ENCODE data around the gene NEDD8. TPM values are rescaled to one million over a fixed set of nuclear protein-coding genes. Genes with fewer than 3 reads are reported as not detected.

Gene NEDD8
- total RNA-seq, 1 experiment from 2014 or later: 330 TPM

GRCh38 chr14:24280797-24281460 is 48.8 kb upstream of the NEDD8 start:
- Histone ChIP-seq H3K4me1 (ENCODE audit: insufficient read depth, low read length) (peaks cover 7% of the 10 kb centered on the region), H3K9me2 (replicated peaks; ENCODE audit: low read length) (no peaks in the 10 kb centered on the region), H3K27ac (ENCODE audit: low read length) (no peak overlapping the region), H3K9me3 (ENCODE audit: low read length) (no peaks in the 10 kb centered on the region), H3K79me2 (ENCODE audit: low read length) (no peaks in the 10 kb centered on the region), H2AFZ (ENCODE audit: low read length) (no peak overlapping the region), H3K36me3 (ENCODE audit: low read depth, low read length) (no peaks in the 10 kb centered on the region), H4K20me1 (ENCODE audit: low read length) (no peaks in the 10 kb centered on the region), H3K9ac (ENCODE audit: low read length) (no peak overlapping the region), H3K27me3 (ENCODE audit: low read length) (no peaks in the 10 kb centered on the region), H3F3A (ENCODE audit: low read length, unreplicated experiment) (no peaks in the 10 kb centered on the region), H3K4me2 (ENCODE audit: low read length) (no peak overlapping the region), H3K4me3 (ENCODE audit: low read length) (no peak overlapping the region)
- TF ChIP-seq EZH2 (IDR thresholded peaks at IDR 0.05; ENCODE audit: low read length, unreplicated experiment) (no peak), CTCF (conservative IDR thresholded peaks at IDR 0.05; ENCODE audit: low read depth, low read length) (no peak)
- ChIA-PET CTCF (no interaction called here), POLR2A (ENCODE audit: unreplicated experiment) (no interaction called here)
- BruUV-seq (replicated peaks): no TSS peak
- ATAC-seq (no peak), DNase-seq (no peak)
- intact Hi-C loops (cut with micrococcal nuclease): no loop called here

DNA sequence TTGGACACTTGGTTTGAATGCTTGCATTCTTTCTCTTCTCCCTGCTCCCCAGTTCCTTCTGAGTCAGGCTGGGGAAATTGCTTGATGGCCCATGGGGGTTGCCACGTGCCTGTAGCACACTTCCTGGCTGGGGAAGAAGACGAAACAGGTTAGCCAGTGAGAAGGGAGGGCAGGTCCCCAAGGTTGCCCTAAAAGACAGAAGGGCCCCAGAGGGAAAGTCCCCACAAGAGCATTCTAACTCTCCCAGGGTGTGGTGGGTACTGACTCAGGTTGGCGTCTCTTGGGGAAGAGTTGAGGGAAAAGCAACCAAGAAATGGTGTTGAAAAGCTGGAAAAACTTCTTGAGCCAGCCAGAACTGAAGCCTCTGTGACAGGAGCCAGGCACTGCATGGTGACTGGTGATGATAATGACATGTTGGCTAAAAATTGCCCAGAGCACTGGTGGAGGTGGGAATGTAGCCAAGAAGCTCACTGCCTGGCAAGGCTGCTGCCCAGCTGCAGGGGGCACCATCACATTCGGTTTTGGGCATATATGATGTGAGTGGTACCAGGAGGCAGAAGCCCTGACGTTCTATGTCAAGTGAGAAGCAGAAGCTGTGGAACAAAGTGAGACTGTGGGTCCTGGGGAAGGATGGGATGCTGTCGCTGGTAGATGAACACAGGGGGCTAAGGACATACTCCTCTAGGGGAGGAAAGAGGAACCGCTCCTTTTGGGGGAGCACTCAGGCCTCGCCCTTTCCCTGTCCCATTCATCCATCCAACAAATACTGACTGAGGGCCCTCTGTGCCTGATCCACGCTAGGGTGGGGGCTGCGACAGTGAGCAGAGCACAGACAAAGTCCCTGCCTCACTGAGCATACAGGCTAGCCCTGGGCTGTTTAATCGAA is 47.4 kb upstream of the NEDD8 start:
- intact Hi-C loops (cut with micrococcal nuclease): no loop called here
- BruUV-seq (replicated peaks): no TSS peak
- CTCF ChIA-PET: interaction anchor here (0.7 to 1.0 kb wide), 2 partner anchors 17 to 18 kb away, joined by 3 read pairs; no protein-coding TSS in a partner anchor
- peak; percentile 56 for DNase-seq
- H3K9me3 ChIP-seq (ENCODE audit: low read length): no peaks in the 10 kb centered on the region
- H3K27me3 ChIP-seq (ENCODE audit: low read length): no peaks in the 10 kb centered on the region
- no peak overlapping the region for H3K4me3 ChIP-seq (ENCODE audit: low read length)
- H3K4me1 ChIP-seq (ENCODE audit: insufficient read depth, low read length): peaks cover 7% of the 10 kb centered on the region
- no peaks in the 10 kb centered on the region for H3F3A ChIP-seq (ENCODE audit: low read length, unreplicated experiment)
- ATAC-seq: no peak
- TF ChIP-seq EZH2 (IDR thresholded peaks at IDR 0.05; ENCODE audit: low read length, unreplicated experiment): no peak
- peak; percentile 56; the same call in 1 of the 2 replicates for TF ChIP-seq CTCF (conservative IDR thresholded peaks at IDR 0.05; ENCODE audit: low read depth, low read length)
- TF ChIP-seq EZH2phosphoT487 (IDR thresholded peaks at IDR 0.05; ENCODE audit: borderline replicate concordance, low read length): no peak
- H4K20me1 ChIP-seq (ENCODE audit: low read length): no peaks in the 10 kb centered on the region
- no peak overlapping the region for H3K4me2 ChIP-seq (ENCODE audit: low read length)
- POLR2A ChIA-PET (ENCODE audit: unreplicated experiment): interaction anchor here (0.7 kb wide), 1 partner anchor 8 kb away, joined by 3 read pairs; the partner anchor contains the start of gene RABGGTA
- no peaks in the 10 kb centered on the region for H3K9me2 ChIP-seq (replicated peaks; ENCODE audit: low read length)
- no peak overlapping the region for H2AFZ ChIP-seq (ENCODE audit: low read length)
- H3K9ac ChIP-seq (ENCODE audit: low read length): no peak overlapping the region
- no peaks in the 10 kb centered on the region for H3K36me3 ChIP-seq (ENCODE audit: low read depth, low read length)
- H3K27ac ChIP-seq (ENCODE audit: low read length): no peak overlapping the region
- no peaks in the 10 kb centered on the region for H3K79me2 ChIP-seq (ENCODE audit: low read length)

- H3K36me3 ChIP-seq (ENCODE audit: low read depth, low read length): no peaks in the 10 kb centered on the region
- TF ChIP-seq CTCF (conservative IDR thresholded peaks at IDR 0.05; ENCODE audit: low read depth, low read length): no peak
- TF ChIP-seq EZH2phosphoT487 (IDR thresholded peaks at IDR 0.05; ENCODE audit: borderline replicate concordance, low read length): no peak
- TF ChIP-seq EZH2 (IDR thresholded peaks at IDR 0.05; ENCODE audit: low read length, unreplicated experiment): no peak
- H3K4me3 ChIP-seq (ENCODE audit: low read length): no peak overlapping the region
- no peaks in the 10 kb centered on the region for H3K9me2 ChIP-seq (replicated peaks; ENCODE audit: low read length)
- no peaks in the 10 kb centered on the region for H3K27me3 ChIP-seq (ENCODE audit: low read length)
- BruUV-seq (replicated peaks): no TSS peak
- H3K27ac ChIP-seq (ENCODE audit: low read length): no peak overlapping the region
- no peak overlapping the region for H3K9ac ChIP-seq (ENCODE audit: low read length)
- H3K9me3 ChIP-seq (ENCODE audit: low read length): no peaks in the 10 kb centered on the region
- no peak for DNase-seq
- intact Hi-C loops (cut with micrococcal nuclease): no loop called here
- H2AFZ ChIP-seq (ENCODE audit: low read length): no peak overlapping the region
- H3F3A ChIP-seq (ENCODE audit: low read length, unreplicated experiment): no peaks in the 10 kb centered on the region
- no peak for ATAC-seq
- H3K4me2 ChIP-seq (ENCODE audit: low read length): no peak overlapping the region
- no peaks in the 10 kb centered on the region for H3K79me2 ChIP-seq (ENCODE audit: low read length)
- H3K4me1 ChIP-seq (ENCODE audit: insufficient read depth, low read length): peaks cover 16% of the 10 kb centered on the region
- H4K20me1 ChIP-seq (ENCODE audit: low read length): no peaks in the 10 kb centered on the region
- POLR2A ChIA-PET (ENCODE audit: unreplicated experiment): no interaction called here
- CTCF ChIA-PET: no interaction called here
These were observed 46.3 kb upstream of the NEDD8 start for GRCh38 chr14:24278424-24278823.
